Activated CD8-positive, alpha-beta memory T cell treated with anti-CD3 and anti-CD28 coated beads for 1 hour (primary cell): ENCODE results near the gene TMEM190.
A peak's percentile ranks its signal among the peaks of the same experiment; 100 is the strongest.

Source experiments
- DNase-seq, 2 donors: peaks; one replicate each; pipeline ENCODE4 v3.0.0-alpha.2; 2020; ENCODE audit warnings: low read depth in 1 of 2; ENCODE audit errors: extremely low read depth in 1 of 2

The TMEM190 gene

GRCh38 chr19:55369653-55370304, 6.8 kb upstream of the TMEM190 start:
- DNase-seq: no peak

GRCh38 chr19:55370305-55370988, 6.2 kb upstream of the TMEM190 start, which contains the start of gene IL11:
Gene IL11 (minus strand): TSS chr19:55370463. CDS start chr19:55370310, 153 bp downstream.
- DNase-seq: no peak

GRCh38 chr19:55372316-55373081, 4.1 kb upstream of the TMEM190 start:
- no peak for DNase-seq

- DNase-seq: no peak
Measured at GRCh38 chr19:55373306-55373992, 3.2 kb upstream of the TMEM190 start.

GRCh38 chr19:55373993-55374757, 2.5 kb upstream of the TMEM190 start:
- DNase-seq: no peak

GRCh38 chr19:55377356-55378131, 918 bp downstream of the TMEM190 start:
- no peak for DNase-seq

GRCh38 chr19:55379174-55379573, 2.5 kb downstream of the TMEM190 start:
- DNase-seq: no peak

- no peak for DNase-seq
Measured at GRCh38 chr19:55382013-55382412, 5.4 kb downstream of the TMEM190 start.

GRCh38 chr19:55382522-55383054, 6.0 kb downstream of the TMEM190 start:
- DNase-seq: no peak

- no peak for DNase-seq
Measured at GRCh38 chr19:55383279-55384130, 6.9 kb downstream of the TMEM190 start.

- DNase-seq: no peak
Measured at GRCh38 chr19:55384131-55384919, 7.7 kb downstream of the TMEM190 start, which contains the start of gene TMEM238. Gene TMEM238 (minus strand): TSS chr19:55384292. CDS start chr19:55384259, 33 bp downstream.

- peak; percentile 84 to 87 for DNase-seq
Measured at GRCh38 chr19:55384920-55385723, 8.5 kb downstream of the TMEM190 start.

- peak; percentile 95 to 97 for DNase-seq
Measured at GRCh38 chr19:55385724-55386492, 9.3 kb downstream of the TMEM190 start, which contains the start of gene RPL28. Gene RPL28 (plus strand): TSS chr19:55385932. CDS start chr19:55386358, 426 bp downstream.

GRCh38 chr19:55386493-55386971, 9.9 kb downstream of the TMEM190 start:
- DNase-seq: no peak

GRCh38 chr19:55387736-55388497, 11.3 kb downstream of the TMEM190 start:
- DNase-seq: no peak
